ENCODE results near the gene CHST14. TPM values are rescaled to one million over a fixed set of nuclear protein-coding genes. Genes with fewer than 3 reads are reported as not detected.

Gene CHST14
- total and polyA plus RNA-seq, 4 donors, result 9.8 to 20.0 (median 12.0) TPM

DNA sequence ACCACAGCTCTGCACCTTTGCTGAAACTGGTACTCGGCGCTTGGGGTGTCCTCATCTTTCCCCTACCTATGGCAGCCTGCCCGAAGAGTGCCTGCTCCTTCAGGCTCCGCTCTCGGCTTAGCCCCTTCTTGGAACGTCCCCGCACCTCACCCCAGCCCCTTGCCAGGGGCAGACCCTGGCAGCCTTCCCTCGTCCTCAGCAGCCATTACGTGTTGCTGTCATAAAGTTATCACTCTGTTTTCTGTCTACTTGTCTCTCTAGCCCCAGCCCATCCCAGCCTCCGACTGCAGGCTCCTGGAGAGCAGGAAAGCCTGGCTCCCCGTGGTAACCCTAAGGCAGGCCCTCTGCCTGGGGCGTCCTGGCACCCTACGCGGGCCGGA, 35.1 kb upstream of the CHST14 start:
- no peaks in the 10 kb centered on the region for H3K36me3 ChIP-seq (ENCODE audit: control insufficient read depth in 4 of 4, insufficient read depth in 4 of 4, low read length in 4 of 4)
- no peaks in the 10 kb centered on the region for H3K9me3 ChIP-seq (ENCODE audit: control insufficient read depth in 4 of 4, insufficient read depth in 3 of 4, low read length in 3 of 4)
- no peak overlapping the region for H3K4me3 ChIP-seq
- H3K27ac ChIP-seq (ENCODE audit: low read depth in 1 of 2, low read length in 1 of 2), result no peak overlapping the region
- H3K4me1 ChIP-seq (ENCODE audit: control insufficient read depth in 5 of 5, insufficient read depth in 5 of 5, low read length in 5 of 5), result peaks cover 0 to 47% (median 18%) of the 10 kb centered on the region in 5 donors
- peaks cover 0 to 43% (median 23%) of the 10 kb centered on the region in 3 donors for H3K27me3 ChIP-seq (ENCODE audit: control insufficient read depth in 3 of 3, insufficient read depth in 3 of 3, low read length in 2 of 3)
- ATAC-seq (ENCODE audit: insufficient read depth, low FRiP score), result no peak
- 7 to 10% methylated on average over 15 of the region's 15 CpGs for WGBS, 2 donors
- TF ChIP-seq, protein P1, sequence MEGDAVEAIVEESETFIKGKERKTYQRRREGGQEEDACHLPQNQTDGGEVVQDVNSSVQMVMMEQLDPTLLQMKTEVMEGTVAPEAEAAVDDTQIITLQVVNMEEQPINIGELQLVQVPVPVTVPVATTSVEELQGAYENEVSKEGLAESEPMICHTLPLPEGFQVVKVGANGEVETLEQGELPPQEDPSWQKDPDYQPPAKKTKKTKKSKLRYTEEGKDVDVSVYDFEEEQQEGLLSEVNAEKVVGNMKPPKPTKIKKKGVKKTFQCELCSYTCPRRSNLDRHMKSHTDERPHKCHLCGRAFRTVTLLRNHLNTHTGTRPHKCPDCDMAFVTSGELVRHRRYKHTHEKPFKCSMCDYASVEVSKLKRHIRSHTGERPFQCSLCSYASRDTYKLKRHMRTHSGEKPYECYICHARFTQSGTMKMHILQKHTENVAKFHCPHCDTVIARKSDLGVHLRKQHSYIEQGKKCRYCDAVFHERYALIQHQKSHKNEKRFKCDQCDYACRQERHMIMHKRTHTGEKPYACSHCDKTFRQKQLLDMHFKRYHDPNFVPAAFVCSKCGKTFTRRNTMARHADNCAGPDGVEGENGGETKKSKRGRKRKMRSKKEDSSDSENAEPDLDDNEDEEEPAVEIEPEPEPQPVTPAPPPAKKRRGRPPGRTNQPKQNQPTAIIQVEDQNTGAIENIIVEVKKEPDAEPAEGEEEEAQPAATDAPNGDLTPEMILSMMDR (IDR thresholded peaks at IDR 0.05; ENCODE audit: control extremely low read depth, extremely low read depth), result no peak
- peak in 1 of 3 donors; percentile 21 for DNase-seq
- H3K9ac ChIP-seq (ENCODE audit: insufficient read depth in 1 of 2, low read length in 2 of 2), result peak overlapping the region in 1 of 2 donors; percentile 4

DNA sequence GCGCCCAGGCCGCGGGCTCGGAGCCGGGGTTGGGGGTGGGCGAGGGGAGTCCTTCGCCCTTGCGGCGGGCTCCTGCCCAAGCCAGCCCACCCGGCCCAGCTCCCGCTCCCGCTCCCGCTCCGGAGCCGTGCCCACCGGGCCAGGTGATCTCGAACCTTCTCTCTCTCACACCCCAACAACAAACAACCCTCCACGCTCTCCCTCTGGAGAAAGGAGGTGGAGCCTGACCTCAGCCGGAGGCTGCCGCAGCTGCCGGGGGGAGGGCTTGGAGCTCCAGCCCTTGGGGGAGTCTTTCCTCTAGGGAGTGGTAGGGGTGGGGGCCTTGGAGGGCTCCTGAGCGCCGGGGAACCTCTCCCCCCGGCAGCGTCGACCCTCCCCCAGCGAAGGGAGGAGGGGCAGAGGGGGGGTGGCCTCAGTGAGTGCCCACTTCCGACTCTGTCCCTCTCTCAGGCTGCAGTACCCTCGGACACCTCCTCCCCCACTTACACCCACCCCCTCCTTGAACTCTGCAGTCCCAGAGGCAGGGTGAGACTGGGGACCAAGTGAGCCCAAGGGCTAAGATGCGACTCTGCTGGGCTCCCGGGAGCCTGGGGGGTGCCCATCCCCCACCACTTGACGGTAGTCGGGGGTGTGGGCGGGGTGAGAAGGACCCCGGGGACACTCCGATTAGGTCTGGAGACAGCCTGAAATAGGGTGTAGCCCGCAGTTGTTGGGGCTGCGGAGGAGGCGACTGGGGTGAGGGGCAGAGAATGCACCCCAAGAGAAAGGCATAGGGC, 34.5 kb upstream of the CHST14 start:
- no peak overlapping the region for H3K9ac ChIP-seq (ENCODE audit: insufficient read depth in 1 of 2, low read length in 2 of 2)
- H3K27ac ChIP-seq (ENCODE audit: low read depth in 1 of 2, low read length in 1 of 2), result no peak overlapping the region
- H3K9me3 ChIP-seq (ENCODE audit: control insufficient read depth in 4 of 4, insufficient read depth in 3 of 4, low read length in 3 of 4), result no peaks in the 10 kb centered on the region
- TF ChIP-seq, protein P1 (IDR thresholded peaks at IDR 0.05; ENCODE audit: control extremely low read depth, extremely low read depth), result no peak
- no peak for ATAC-seq (ENCODE audit: insufficient read depth, low FRiP score)
- H3K27me3 ChIP-seq (ENCODE audit: control insufficient read depth in 3 of 3, insufficient read depth in 3 of 3, low read length in 2 of 3), result peaks cover 0 to 43% (median 23%) of the 10 kb centered on the region in 3 donors
- no peaks in the 10 kb centered on the region for H3K36me3 ChIP-seq (ENCODE audit: control insufficient read depth in 4 of 4, insufficient read depth in 4 of 4, low read length in 4 of 4)
- 1% methylated on average over 31 to 39 of the region's 39 CpGs for whole genome bisulfite sequencing, 2 donors
- no peak overlapping the region for H3K4me3 ChIP-seq
- peaks cover 0 to 47% (median 18%) of the 10 kb centered on the region in 5 donors for H3K4me1 ChIP-seq (ENCODE audit: control insufficient read depth in 5 of 5, insufficient read depth in 5 of 5, low read length in 5 of 5)
- peak; percentile 36 to 51 (median 48) for DNase-seq

DNA sequence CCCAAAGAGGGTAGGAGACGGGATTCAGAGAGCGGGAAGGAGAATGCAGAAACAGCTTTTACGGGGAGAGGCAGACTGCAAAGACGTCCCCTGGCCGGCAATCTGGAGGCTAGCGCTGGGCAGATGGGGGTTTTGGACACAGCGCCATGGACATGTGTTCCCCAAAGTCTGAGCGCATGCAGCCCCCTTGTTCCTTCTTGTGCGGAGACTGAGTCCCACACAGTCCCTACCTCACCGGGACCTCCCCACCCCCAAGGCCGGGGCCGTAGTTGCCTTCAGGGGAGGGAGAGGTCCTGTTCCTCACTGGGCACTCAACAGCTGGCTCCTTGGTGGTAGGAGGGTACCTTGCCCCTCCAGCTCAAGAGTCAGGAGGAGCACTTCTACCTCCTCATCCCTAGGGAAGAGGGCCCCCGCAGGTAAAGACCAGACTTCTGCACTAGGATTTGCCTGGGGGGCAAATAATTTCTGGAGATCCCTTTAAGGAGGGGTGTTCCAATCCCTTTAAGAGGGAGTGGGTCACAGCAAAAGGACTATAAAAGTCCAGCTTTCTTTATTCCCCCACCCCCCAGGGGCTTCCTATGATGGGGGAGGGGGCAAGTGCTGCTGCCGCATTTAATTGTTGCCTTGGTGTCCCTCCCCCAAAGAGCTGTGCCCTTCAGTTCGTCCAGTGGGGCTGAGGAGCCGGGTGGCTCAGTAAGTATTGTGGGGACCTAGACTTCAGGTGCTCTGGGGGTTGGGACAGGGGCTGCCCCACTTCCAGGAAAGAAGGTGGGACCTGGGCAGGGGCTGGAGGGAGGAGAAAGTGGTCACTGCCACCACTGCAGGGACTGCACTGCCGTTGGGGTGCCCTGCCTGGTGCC, 33.7 kb upstream of the CHST14 start:
- Histone ChIP-seq H3K36me3 (ENCODE audit: control insufficient read depth in 4 of 4, insufficient read depth in 4 of 4, low read length in 4 of 4) (no peaks in the 10 kb centered on the region), H3K4me1 (ENCODE audit: control insufficient read depth in 5 of 5, insufficient read depth in 5 of 5, low read length in 5 of 5) (peaks cover 0 to 47% (median 18%) of the 10 kb centered on the region in 5 donors), H3K4me3 (no peak overlapping the region), H3K27ac (ENCODE audit: low read depth in 1 of 2, low read length in 1 of 2) (no peak overlapping the region), H3K9me3 (ENCODE audit: control insufficient read depth in 4 of 4, insufficient read depth in 3 of 4, low read length in 3 of 4) (no peaks in the 10 kb centered on the region), H3K27me3 (ENCODE audit: control insufficient read depth in 3 of 3, insufficient read depth in 3 of 3, low read length in 2 of 3) (peaks cover 0 to 43% (median 23%) of the 10 kb centered on the region in 3 donors), H3K9ac (ENCODE audit: insufficient read depth in 1 of 2, low read length in 2 of 2) (no peak overlapping the region)
- TF ChIP-seq, protein P1 (IDR thresholded peaks at IDR 0.05; ENCODE audit: control extremely low read depth, extremely low read depth), result no peak
- DNase-seq (peak in 1 of 3 donors; percentile 25), ATAC-seq (ENCODE audit: insufficient read depth, low FRiP score) (no peak)
- WGBS, 2 donors, result 13 to 15% methylated on average over 17 of the region's 17 CpGs

Data from lung (tissue), 12 donors.